ENCODE results near the gene GPATCH3. TPM values are rescaled to one million over a fixed set of nuclear protein-coding genes. Genes with fewer than 3 reads are reported as not detected.

Gene GPATCH3
- total RNA-seq, 4 donors from 2014 or later, result 5.4 to 13.6 (median 10.6) TPM

- TF ChIP-seq CTCF (IDR thresholded peaks at IDR 0.05), result no peak
- DNase-seq (ENCODE audit: low spot score) (no peak), ATAC-seq (ENCODE audit: low FRiP score) (no peak)
These were observed 696 bp upstream of the GPATCH3 start for GRCh38 chr1:26900815-26901511.

GRCh38 chr1:26897351-26897750, 2.9 kb downstream of the GPATCH3 start:
- TF ChIP-seq CTCF (IDR thresholded peaks at IDR 0.05), result no peak
- DNase-seq (ENCODE audit: low spot score), result no peak
- ATAC-seq (ENCODE audit: low FRiP score), result no peak

- no peak for TF ChIP-seq CTCF (IDR thresholded peaks at IDR 0.05)
- ATAC-seq (ENCODE audit: low FRiP score) (no peak), DNase-seq (ENCODE audit: low spot score) (no peak)
These were observed 6.0 kb downstream of the GPATCH3 start for GRCh38 chr1:26894263-26894662.

GRCh38 chr1:26890467-26890796, 9.8 kb downstream of the GPATCH3 start:
- TF ChIP-seq CTCF (IDR thresholded peaks at IDR 0.05), result no peak
- ATAC-seq (ENCODE audit: low FRiP score) (peak; percentile 11), DNase-seq (ENCODE audit: low spot score) (no peak)

- ATAC-seq (ENCODE audit: low FRiP score), result peak; percentile 83
- no peak for TF ChIP-seq CTCF (IDR thresholded peaks at IDR 0.05)
These were observed 10.5 kb downstream of the GPATCH3 start, which contains the start of gene GPN2 for GRCh38 chr1:26889551-26890466. TSS of gene GPN2 (minus strand) at chr1:26890283. CDS start at chr1:26890096, 187 bp downstream.

GRCh38 chr1:26888231-26888630, 12.0 kb downstream of the GPATCH3 start:
- DNase-seq (ENCODE audit: low spot score) (no peak), ATAC-seq (ENCODE audit: low FRiP score) (no peak)
- TF ChIP-seq CTCF (IDR thresholded peaks at IDR 0.05), result no peak

More at GRCh38 chr1:26889551-26890466, 10.5 kb downstream of the GPATCH3 start, which contains the start of gene GPN2:
- peak; percentile 38 for DNase-seq (ENCODE audit: low spot score)
